HG03097 (cell line): Measurements from ENCODE around the gene LRRC36.
"Not testable (repeated sequence)": the region's sequence is repeated elsewhere in the genome, so short reads cannot be mapped to it uniquely, and the experiment has no call there.

ENCODE experiments used
- ATAC-seq: cut with Tn5 transposase; IDR thresholded peaks from one replicate; pipeline ENCODE4 v1.9.1; 2021; ENCODE audit not compliant: unreplicated experiment, low FRiP score

Gene LRRC36

GRCh38 chr16:67341250-67341649, 14.6 kb downstream of the LRRC36 start:
- no peak for ATAC-seq

- no peak for ATAC-seq
These were observed 16.0 kb downstream of the LRRC36 start for GRCh38 chr16:67342616-67343015.

DNA sequence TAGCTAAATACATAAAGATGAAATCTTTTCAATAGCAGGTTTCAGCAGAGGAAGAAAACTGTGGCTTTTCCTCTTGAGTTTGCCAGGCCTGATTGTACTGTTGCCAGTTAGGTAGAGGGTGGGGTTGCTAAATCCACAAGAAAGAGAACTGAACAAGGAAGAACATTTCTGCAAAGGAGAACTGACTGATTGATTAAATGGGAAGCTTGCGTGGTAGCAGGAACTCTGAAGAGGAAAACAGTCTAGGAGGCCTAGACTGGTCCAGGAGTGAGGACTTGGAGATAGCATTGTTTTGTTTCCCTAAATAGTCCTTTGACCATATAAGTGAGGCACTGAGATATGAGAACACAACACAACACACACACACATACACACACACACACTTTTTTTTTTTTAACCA, 18.8 kb downstream of the LRRC36 start:
- no peak for ATAC-seq

DNA sequence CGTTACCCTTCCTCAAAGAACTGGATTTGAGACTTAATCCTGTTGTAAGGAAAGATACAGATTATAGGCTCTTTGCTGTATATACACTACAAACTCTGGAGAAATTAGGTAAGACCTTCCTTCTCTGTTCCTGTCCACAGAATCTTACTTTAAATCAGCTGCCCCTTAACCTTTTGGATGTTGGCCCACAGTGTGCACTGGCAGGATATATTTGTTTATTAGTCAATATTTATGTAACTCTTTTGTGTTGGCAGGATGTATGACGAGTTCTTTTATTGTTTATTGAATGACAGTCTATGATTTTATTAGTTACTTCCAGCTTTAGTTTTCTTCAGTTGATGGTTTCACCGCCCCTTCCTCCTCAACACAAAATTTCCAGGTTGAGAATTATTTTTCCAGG, 19.7 kb downstream of the LRRC36 start:
- ATAC-seq = no peak

DNA sequence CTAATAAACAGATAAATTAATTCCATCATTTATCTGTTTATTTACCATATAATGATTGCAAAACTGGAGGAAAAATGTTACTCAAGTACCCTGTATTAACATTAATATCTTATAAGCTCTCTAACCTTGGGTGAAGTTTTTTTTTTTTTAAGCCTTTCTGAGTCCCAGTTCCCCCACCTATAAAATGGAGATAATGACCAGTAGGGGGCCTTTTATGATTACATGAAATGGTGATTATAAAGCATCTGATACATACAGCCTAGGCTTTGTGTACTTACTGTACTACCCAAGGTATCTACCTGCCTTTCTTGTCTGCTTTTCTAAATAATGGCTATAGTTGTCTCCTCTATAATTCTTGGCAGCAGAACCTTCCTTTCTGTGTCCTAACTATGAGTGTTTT, 22.6 kb downstream of the LRRC36 start:
- no peak for ATAC-seq

GRCh38 chr16:67350324-67350723, 23.7 kb downstream of the LRRC36 start:
- no peak for ATAC-seq

GRCh38 chr16:67352463-67352862, 25.8 kb downstream of the LRRC36 start:
- ATAC-seq = not testable (repeated sequence)

DNA sequence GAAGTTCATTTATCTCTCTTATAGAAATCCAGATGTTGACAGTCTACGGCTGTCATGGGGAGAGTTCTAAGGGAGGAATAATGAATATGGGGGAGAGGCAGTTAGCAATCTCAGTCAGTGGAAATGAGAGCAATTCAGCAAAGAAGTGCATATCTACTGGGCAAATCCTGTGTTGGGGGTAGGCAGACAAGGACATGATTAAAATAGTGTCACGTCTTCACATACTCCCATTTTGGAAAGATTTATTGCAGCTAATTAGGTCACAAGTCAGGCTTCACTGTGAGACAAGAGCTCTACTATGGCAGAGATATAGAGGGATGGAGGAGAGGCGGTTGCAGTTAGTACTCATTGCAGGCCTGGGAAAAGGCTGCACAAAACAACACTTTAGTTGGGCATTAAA, 29.8 kb downstream of the LRRC36 start:
- ATAC-seq = no peak

DNA sequence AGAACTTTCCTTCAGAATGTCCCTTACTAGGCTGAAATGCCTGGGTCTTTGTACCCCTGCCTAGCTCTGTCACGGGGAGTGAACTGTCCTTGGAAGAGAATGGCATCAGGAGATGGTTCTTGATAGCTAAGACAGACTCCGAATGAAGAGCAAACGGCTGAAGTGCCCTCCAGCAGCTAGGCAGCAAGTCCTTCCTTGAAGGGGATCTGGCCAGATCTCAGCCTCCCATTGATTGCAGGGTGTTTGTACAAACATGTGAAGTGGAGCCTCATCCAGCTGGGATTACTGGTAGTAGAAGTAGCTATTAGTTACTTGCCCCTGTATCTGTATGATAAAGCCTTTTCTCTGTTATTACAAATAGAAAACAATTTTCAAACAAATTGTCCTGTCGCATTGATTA, 30.9 kb downstream of the LRRC36 start:
- no peak for ATAC-seq

DNA sequence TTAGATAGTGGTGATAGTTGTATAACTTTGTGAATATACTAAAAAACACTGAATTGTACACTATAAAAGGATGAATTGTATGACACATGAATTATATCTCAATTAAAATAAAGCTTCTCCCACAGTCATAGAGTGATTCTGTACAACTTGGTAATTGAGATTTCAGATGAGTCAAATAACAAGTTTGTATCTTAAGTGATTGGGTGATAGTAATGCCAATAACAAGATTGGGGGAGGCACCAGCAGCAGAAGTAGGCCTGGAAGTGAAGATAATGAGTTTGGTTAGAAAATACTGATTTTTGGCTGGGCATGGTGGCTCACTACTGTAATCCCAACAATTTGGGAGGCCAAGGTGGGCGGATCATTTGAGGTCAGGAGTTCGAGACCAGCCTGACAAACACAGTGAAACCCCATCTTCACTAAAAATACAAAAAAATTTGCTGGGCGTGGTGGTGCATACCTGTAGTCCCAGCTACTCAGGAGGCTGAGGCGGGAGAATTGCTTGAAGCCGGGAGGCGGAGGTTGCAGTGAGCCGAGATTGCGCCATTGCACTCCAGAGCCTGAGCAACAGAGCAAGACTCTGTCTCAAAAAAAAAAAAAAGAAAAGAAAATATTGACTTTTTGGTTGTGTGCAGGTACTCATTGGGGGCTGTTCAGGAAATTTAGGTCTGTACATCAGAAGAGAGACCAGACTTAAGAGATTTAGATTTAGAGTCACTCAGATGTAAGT, 33.1 kb downstream of the LRRC36 start:
- not testable (repeated sequence) for ATAC-seq

DNA sequence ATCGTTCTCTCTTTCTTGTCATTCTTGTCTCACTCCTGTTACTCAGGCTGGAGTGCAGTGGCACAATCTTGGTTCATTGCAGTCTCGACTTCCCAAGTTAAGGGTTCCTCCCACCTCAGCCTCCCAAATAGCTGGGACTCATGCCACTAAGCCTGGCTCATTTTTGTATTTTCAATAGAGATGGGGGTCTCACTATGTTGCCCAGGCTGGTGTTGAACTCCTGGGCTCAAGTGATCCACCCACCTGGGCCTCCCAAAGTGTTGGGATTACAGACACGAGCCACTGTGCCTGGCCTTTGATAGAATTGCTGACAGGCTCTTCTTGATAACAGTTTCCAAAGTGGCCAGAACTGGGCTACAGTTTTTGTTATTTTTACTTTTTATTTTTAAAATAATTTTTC, 34.4 kb downstream of the LRRC36 start:
- no peak for ATAC-seq

GRCh38 chr16:67364600-67365235, 38.1 kb downstream of the LRRC36 start:
- ATAC-seq = no peak

DNA sequence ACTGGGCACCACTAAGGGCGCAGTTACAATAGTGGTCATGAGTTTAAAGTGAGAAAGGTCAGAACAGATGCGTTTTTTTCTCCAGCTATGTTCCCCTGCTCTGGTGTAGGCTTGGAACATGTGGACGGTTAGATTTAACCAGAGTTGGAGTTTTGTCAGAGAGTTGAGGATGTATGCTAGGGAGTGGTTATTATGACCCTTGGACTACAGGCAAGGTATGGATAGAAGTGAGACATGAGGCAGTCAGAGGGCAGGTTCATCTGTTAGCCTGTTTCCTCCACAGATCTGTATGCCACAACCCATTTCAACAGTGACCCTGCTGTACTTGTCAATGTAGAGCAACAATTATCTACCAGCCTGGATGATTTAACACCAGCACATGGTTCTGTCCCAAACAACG, 44.0 kb downstream of the LRRC36 start:
- no peak for ATAC-seq

DNA sequence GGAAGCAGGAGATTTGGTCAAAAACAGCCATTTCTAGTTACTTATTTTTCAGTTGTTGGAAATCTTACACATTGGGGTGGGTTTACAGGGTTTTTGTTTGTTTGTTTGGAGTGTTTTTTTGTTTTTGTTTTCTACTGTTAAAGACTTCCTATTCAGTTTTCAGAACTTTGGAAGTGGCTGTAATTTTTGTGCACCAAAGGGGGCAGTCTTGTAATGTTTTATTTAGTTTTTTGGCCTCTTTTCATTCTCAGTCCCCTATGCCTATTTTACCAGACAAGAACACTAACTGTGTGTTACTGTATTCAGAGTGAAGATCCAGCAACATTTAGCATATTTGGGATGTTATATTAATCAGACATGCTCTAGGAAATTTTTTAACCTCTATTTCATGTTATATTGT, 46.0 kb downstream of the LRRC36 start:
- ATAC-seq = no peak

DNA sequence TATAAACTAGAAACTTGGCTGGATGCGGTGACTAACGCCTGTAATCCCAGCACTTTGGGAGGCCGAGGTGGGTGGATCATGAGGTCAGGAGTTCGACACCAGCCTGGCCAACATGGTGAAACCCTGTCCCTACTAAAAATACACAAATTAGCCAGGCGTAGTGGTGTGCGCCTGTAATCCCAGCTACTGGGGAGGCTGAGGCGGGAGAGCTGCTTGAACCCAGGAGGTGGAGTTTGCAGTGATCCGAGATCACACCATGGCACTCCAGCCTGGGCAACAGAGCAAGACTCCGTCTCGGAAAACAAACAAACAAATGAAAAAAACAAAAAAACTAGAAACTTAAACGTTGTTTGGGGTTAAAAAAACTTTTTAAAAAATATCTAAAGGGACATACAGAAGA, 49.4 kb downstream of the LRRC36 start:
- ATAC-seq = not testable (repeated sequence)

- ATAC-seq = no peak
These were observed 52.0 kb downstream of the LRRC36 start for GRCh38 chr16:67378642-67379041.

DNA sequence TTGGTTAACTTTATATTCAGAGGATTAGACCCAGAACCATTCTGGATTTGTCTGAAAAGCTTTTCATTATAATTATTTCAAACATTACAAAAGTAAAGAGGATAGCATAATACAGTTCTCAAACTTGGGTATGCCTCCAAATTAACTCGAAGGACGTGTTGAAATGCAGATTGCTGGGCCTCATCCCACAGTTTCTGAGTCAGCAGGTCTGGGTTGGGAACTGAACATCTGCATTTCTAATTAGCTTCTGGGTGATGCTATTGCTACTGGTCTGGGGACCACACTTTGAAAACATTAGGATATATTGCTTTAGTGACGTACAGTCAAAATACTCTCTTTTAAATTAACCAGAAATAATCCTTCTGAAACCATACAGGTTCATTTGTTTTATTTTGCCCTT, 56.7 kb downstream of the LRRC36 start:
- no peak for ATAC-seq

DNA sequence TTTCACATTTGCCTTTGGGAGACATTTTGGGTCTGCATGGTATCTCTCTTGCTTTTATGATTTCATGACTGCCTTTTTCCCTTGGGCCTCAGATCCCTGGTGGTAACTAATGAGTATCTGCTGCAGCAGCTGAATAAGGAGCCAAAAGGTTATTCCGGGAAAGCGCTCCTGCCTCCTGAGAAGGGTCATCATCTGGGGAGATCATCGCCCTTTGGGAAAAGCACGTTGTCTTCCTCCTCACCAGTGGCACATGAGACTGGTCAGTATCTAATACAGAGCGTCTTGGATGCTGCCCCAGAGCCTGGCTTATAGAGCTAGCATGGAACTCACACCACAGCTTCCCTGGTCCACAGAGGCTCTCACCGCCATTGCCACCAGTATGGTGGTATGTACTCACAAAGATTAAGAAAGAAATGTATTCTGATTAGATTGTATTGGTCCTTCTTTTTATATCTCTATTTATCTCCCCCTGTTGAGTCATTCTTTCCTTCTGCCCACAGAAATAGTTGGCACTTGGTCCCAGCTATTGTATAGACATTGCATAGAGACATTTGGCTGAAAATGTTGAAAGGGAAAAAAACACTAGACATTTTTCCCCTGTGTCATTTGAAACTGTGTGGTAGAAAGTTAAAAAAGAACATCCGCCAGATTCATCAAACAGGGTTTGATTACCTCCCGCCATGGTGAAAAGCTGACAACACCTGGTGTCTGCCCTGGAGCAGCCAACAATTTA, 58.3 kb downstream of the LRRC36 start:
- no peak for ATAC-seq

DNA sequence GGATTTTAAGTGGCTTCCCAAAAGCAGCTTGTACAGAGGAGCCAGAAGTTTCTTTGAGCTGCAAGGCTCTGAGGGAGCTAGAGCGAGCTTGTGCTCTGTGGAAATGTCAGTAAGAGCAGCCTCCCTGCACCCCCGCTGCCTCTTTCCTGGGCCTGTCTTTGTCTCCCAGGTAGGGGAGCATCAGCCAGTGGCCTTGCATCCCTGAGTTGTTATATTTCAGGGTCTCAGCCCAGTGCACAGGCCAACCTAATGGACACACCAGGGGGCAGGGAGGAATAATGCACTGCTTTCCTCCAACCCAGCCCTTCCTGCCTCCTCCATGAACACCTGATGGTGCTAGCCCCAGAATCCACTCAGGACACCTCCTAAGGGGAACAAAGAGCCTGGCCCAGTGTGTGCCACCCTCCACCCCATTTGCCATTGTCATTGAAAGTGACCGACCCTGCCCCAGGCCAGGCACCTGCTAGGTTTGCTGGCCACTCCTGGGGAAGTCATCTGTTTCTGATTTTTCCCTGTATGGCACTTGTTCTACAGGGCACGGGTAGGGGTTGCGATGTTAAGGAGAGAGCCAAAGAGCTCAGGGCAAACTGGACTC, 60.3 kb downstream of the LRRC36 start:
- no peak for ATAC-seq

- ATAC-seq = no peak
These were observed 61.0 kb downstream of the LRRC36 start for GRCh38 chr16:67387479-67388079.

- ATAC-seq = no peak
These were observed 61.6 kb downstream of the LRRC36 start for GRCh38 chr16:67388191-67388590.
